Activated gamma-delta T cell treated with Interleukin-2 at 50 U/mL for 16 hours (primary cell): Measurements from ENCODE around the gene CRYL1.

Experiments
- DNase-seq: peaks from one replicate; pipeline ENCODE4 v3.0.0-alpha.2; 2020

CRYL1 gene

DNA sequence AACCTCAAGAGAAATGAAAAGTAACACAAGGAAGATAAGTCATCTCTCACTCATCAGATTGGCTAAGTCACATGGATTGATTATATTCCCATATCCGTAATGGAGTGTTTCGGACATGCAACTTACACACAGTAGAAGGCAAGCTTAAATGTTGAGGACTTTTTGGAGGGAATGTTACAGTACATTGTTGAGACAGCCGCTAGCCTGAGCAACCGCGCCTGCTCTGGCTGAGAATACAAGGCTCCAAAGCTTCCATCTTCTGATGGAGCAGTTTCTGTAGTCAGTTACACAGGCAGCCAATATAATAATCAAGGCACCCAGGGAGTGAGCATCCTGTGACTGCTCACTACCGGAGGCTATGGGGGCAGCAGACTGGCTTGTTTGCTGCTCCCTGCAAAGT, 1.0 kb upstream of the CRYL1 start:
- no peak for DNase-seq

DNA sequence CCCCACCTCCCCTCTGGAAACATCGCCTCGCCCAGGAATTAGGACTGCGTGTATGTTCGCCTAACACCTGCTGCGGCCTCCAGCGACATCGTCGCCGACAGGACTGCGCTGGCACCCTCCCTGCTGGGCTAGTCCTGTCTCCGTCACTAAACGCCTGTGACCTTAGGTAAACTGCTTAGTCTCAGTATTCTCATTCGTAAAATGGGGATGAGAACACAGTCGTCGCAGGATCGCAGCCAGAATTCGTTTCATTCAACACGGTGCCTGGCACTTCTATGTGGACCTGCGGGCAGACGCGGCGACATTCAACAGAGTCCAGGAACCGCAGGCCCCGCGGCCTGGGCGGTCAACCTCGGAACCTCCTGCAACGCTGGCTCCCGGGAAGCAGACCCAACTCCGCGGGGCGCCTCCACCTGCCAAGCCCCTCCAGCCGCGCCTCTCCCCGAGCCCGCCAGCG, 485 bp downstream of the CRYL1 start:
- no peak for DNase-seq

DNA sequence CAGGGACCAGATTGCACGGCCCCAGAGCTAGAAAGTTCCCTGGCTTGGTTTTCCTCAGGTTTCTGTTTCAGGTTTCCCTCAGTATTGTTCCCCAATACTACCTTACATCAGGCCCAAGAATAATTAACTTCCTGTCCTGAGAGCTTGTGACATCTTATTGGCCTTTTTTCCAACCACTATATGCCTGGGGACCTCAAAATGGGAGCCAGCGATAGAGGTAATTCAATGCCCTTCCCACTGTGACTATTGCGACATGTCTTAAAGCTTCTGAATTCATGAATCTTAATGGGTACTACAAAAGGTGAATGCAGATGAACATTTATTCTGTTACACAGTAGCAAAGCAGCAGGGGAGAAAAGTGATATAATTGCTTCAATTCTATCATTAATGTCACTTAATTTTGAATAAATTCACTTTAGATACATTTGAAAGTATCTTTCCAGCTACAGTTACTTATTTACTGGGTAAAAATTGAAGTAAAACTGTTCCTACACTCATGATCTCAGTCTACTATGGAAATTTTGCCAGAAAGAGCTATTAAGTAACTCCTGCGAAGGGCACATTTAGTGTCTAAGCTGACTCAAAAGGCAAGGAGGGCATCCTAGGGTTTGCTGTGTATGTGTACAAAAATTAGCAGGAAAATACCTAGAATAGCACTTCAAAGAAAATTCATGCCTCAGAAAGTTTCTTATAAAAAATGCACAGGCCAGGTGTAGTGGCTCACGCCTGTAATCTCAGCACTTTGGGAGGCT, 4.1 kb downstream of the CRYL1 start:
- no peak for DNase-seq

DNA sequence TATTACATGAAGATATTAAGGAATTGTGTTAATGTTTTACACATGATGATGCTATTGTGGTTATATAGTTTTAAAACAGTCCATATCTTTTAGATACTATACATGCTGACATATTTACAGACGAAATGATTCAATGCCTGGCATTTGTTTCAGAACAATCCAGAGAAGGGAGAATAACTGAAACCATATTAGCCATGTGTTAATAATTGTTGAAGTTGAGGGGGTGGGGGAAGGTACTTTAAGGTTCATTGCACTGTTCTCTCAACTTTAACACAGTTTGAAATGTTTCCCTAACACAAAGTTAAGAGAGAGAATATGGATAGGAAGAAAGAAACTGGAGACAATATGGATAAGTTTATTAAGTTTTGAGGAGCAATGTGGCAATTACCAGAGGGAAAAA, 5.8 kb downstream of the CRYL1 start:
- DNase-seq, result no peak

DNA sequence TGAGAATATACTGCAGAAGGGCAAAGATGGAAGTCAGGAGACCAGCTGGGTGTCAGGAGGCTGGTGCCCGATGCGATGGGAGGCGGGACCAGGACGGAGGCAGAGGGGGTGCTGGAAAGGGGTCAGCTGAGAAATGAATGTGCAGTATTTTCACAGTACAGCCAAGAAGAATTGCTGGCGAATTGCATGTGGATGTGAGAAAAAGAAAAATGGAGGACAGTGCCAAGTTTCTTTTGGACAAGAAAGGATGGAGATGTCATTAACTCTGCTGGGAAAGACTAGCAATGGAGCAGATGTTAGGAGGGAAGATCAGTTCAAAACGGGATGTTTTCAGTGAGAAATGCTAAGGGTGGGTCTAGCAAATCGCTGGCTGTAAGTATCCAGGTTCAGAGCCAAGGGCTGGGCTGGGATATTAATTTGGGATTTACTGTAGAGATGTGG, 7.0 kb downstream of the CRYL1 start:
- DNase-seq, result no peak

DNA sequence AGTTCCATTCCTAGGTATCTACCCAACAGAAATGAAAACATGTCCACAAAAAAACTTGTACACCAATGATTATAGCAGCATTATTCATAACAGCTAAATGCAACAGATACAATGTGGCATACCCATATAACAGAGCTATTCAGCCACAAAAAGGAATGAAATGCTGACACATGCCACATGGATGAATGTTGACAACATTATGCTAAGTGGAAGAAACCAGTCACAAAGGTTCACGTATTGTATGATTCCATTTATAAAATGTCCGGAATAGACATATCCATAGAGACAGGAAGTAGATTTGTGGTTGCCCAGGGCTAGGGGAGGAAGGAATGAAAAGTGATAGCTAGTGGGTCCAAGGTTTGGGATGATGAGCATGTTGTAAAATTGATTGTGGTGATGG, 10.8 kb downstream of the CRYL1 start:
- no peak for DNase-seq

DNA sequence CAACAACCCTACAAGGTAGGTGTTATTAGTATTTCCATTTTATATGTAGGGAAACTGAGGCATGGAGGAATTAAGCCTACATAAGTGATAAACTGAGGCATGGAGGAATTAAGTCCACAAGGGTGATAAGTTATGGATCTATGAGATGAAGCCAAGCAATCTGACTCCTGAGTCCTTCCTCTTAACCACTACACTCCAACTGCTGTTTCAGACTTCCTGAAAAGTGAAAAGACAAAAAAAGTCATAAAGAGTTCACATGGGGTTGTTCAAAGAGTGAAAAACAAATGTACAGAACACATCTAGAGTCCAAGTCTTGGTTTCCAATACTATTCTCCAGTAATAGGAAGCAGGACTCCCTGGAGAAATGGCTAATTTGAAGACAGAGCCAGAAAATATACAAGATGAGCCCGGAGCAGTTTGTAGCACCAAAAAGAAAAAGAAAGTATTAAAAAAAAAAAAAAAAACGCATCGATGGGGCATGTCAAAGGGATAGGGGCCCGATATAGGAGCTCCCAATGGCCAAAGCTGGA, 12.1 kb downstream of the CRYL1 start:
- no peak for DNase-seq

DNA sequence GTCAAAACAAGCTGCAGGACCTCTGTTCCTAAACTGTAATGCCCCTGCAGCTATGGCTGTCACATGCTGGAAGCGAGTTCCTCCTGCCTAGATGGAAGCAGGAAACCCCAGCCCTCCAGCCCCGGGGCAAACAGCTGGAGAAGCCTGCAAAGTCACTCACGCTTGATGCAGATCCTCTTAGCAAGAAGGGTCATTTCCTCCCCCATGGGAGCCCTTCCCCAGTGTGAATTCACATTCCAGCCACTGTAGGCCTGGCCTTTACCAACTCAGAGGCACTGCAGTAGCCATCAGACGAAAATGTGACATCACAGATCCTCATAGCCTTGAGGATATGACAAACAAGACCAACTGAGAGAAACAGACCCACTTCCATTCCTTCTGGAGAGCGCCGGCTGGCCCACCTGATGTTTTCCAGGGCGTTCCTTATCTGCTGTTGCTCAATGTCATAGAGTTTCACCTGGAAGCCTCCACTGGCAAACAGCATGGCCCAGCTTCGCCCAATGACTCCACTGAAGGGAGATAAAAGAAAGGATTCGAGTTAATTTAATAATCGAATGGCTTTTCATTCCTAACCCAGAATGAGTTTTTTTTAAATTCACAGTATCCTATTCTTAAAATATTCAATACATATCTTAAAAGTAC, 13.5 kb downstream of the CRYL1 start:
- DNase-seq, result no peak

DNA sequence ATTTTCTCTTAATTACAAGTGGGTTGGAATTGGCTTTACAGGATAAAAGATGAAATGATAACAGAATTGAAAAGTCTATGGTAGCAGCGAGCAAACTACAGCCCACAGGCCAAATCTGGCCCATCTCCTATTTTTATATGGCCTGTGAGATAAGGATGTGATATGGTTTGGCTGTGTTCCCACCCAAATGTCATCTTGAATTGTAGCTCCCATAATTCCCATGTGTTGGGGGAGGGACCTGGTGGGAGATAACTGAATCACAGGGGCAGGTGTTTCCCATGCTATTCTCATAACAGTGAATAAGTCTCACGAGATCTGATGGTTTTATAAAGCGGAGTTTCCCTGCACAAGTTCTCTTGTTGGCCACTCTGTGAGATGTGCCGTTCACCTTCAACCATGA, 19.0 kb downstream of the CRYL1 start:
- DNase-seq, result no peak

DNA sequence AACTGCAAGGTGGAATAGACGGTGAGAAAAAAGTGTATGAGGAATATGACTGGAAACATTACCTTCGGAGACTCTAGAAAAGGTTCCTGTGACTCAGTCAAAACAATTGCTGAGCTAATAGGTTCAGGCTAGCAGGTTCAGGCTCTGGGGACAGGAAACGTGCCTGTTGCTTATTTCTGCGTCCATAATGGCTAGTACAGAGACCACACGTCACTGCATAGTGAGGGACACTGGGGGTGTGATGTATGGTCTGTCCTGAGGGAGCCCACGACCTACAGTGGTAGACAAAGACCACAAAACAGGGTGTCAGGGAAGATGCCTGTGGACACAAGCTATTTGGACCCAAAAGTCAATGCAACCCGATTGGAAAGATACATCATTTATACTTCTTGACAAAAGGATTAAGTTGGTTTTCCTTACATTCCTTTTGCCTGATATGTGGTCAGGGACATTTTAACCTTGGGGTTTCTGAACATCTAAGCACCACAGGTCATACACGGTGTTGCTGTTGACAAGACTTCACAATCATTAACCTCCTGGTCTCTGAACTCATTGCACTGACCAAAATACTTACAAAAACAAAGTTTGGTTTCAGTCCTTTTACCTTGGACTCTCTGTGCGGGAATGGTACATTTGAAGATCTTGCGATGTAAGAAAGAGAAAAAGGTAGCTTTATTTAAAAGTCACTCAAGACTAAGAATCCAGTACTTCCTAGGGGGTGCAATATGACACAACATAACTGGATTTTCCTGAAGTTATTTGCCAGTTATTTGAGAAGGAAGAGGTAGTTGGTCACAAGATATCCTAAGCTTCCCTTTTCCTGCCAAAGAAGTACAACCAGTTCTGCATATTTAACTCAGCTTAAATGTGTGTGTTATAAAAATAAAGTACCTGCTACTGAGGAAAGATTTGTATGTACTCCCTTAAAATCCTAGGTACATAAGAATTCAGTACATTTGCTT, 20.0 kb downstream of the CRYL1 start:
- no peak for DNase-seq

DNA sequence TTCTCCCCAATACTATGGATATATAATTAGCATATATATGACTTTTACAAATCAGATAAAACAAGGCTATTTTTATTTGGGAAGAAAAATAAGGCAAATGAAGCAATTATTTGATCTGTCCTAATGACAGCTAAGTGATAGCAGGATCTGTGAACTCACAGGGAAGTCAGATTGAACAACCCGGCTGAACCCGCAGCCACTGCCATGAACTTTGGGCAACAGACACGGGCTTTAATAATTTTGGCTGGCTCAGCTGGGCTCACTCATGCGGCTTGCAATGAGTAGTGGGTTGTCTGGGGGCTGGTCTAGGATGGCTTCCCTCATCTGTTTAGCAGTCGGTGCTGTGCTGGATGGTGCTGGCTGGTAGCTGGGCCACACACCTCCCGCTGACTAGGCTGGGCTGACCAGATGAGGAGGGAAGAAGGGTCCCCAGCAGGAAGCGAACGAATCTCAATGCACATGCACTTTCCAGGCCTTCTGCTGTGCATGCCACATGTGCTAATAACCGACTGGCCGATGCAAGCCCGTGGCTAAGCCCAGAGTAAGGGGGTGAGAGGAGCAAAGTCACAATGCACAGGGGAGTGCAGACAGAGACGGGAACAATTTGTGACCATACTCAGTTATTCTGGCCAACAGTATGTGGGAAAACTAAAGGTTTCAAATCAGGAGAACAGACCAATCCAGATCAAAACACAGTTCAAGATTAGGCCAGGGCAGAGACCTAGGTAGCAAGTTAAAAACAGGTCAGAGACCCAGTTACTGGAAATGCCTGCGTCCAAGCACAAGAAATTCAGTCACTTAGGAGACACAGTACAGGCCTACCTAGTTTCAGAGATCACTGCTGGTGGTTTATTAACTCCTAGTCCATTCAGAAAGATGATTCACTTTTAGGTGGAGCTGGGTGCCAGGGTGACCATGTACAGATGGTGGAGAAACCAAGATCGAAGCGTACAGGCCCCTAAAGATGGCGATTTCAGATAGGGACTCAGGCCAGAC, 22.3 kb downstream of the CRYL1 start:
- no peak for DNase-seq

DNA sequence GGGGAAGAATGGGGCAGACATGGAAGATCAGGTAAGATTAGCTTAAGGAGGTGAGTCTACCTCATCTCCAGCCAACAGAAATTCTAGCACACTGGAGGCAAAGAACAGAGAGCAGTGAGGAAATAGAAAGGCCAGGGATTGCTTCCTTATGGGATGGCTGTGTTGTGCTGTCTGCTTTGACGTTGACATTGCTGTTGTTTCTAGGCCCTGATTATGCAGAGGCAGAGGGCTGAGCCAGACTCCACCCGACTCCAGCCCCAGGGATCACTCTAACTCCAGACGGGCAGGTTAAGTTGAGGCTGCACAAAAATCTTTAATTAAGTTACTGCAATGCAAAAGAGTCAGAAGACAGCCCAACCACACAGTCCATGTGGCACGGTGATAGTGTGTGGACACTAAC, 24.1 kb downstream of the CRYL1 start:
- no peak for DNase-seq

DNA sequence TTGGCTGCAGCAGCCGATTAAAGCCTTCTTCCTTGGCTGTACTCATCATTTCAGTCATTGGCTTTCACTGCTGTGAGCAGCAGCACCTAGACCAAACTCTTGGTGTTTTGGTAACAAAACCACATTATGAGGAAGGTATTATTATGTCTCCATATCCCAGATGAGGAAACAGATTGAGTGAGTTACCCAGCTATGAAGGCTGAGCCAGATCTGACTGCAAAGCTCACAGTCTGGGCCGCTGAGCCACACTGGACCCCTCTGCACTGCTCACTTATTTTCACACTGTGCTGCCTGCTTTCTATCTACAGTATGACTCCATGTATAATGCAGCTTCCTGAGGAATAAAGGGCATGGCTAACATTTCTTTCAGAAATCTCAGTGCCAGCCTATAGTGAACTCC, 24.5 kb downstream of the CRYL1 start:
- DNase-seq, result no peak

DNA sequence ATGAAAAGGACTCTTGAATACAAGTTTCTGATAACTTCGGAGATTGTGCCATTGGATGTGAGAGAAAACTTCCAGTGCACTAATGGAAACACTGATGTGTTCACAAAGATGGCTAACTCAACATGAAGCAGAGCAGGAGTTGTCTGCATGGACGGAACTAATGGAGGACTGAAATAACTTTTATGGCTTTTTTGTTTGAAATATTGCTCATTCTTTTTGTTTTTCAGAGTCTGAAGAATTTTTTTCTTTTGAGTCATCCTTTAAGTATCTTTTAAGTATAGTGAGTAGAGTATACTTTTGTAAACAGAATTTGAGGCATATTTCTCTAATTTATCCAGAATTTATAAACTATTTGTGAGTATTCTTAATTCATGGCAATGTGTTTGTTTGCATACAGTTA, 25.7 kb downstream of the CRYL1 start:
- no peak for DNase-seq

DNA sequence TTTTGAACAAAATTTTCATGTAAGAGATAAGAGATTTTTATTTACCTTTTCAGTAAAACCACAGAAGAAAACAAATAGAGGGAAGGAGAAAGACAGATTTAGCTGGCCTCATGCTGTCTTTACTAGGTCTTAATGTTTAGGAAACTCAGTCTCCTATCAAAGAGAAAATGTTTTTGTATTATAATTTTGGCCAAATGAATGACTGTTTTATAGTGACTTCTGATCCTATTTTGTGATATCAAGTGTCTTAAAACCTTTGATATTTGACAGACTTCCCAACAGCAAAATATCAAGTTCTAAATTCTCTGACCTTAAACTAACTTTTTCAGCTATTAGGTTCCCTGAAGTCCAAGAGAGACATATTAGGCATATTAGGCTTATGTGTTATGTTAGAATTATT, 27.0 kb downstream of the CRYL1 start:
- no peak for DNase-seq

DNA sequence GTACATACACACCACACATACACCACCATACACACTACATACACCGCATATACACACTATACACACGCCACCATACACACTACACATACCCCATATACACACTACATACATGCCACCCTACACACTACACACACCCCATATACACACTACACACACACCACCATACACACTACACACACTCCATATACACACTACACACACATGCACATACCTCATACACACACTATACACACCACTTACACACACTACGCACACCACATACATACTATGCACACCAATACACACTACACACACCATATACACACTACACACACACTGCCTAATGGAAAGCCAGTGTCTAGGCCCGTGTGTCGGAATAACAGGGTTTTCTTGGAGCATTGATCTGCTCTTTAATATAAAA, 27.5 kb downstream of the CRYL1 start:
- DNase-seq, result no peak

DNA sequence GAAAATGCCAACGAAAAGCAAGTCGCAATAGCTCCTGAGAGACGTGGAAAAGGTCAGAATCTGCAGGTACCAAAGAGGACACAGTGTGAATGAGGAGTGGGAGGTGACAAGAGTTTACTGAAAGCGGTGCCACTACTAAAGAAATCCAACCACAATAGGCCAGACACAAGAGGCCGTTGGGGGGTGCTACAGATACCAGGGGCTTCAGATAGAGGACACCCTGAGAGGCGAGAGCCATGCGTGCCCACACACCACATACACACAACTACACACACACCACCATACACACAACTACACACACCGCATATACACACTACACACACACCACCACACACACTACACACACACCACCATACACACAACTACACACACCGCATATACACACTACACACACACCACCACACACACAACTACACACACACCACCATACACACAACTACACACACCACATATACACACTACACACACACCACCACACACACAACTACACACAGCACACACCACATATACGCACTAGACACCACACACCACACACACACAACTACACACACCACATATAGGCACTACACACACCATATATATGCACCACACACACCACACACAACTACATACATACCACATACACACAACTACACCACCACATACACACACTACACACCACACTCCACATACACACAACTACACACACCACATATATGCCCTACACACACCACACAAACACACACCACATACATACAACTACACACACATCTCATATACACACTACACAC, 28.5 kb downstream of the CRYL1 start:
- no peak for DNase-seq

DNA sequence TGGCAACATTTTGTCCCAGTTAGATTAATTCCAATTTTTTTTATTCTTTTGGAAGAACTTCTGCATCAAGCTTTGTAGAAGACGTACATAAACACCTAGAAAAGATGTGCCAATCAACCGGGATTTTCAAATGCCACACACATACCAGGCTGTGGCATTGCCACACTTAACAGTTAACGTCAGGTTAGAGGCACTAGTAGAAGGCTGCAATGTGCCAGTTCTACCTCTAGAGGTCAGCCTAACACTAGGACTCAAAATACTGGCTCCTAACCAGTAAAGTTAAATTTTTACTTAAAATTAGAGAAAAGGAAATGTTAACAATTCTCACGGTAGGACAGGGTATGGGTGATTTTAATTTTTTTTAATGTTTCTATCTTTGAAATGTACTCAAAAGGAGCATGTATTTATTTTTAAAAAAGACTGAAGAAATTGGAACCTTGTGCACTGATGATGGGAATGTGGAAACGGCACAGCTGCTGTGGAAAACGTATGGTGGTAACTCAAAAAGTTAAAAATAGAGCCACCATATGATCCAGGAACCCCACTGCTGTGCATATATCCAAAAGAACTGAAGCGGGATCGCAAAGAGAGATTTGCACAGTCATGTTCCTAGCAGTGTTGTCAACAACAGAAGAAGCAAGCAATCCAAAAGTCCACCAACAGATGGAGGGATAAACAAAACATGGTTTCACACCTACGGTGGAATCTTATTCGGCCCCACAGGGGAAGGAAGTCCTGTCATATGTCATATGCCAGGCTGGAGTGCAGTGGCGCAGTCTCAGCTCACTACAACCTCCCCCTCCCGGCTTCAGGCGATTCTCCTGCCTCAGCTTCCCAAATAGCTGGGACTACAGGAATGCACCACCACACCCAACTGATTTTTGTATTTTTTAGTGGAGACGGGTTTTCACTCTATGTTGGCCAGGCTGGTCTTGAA, 30.3 kb downstream of the CRYL1 start:
- DNase-seq, result peak; percentile 59

DNA sequence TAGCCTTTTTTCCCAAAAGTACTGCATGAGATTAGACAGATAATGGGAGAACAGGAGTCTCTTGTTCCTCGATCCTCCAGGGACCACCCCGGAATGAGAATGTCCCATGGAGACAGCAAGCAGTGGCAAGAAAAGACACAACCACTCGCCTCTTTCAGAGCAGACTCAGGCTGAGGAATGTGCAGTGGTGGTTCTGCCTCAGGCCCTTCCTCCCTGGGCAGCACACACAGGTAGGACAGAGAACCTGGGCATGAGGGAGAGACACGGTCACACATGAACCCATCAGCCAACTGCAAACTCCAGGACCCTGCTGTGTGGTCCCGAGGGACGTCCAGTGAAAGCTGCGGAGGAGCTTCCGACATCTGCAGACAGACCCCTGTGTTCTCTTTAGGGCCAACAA, 31.0 kb downstream of the CRYL1 start:
- DNase-seq, result no peak

DNA sequence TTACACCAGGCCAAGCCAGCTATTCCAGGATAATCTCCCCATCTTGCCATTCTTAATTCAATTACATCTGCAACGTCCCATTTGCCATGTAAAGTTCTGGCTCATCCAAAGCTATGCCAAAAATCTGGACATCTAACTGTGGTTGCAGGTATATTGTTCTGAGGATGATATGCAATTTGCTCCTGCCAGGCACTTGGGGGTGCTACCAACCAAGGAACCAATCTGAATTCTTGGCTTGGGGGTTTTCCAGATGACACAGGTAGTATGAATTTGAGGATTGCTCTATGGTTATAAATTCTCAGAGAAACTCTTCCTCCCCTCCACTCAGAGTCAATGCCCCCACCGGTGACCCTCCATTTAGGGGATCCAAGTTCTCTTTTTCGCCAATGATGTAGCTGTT, 33.0 kb downstream of the CRYL1 start:
- no peak for DNase-seq
